OCI-LY1 (cell line): ENCODE results near the gene CIPC.

Experiments used
- H2AFZ ChIP-seq: fragments of 200-600 bp; sonication (generic), shearing (Covaris generic); 2 replicates; pipeline ENCODE4 v1.6.0; 2014; ENCODE audit warnings: antibody characterized with exemption, mild to moderate bottlenecking, low read length
- H3F3A ChIP-seq: fragments of 200-600 bp; sonication (generic), shearing (Covaris generic); 2 replicates; pipeline ENCODE4 v1.6.0; 2014; ENCODE audit warnings: mild to moderate bottlenecking, antibody characterized with exemption, low read length, moderate library complexity; ENCODE audit not compliant: insufficient read depth
- H3K27ac ChIP-seq: fragments of 200-600 bp; sonication (generic); 2 replicates; pipeline ENCODE4 v1.5.1; 2014; ENCODE audit warnings: low read length, mixed run types, mild to moderate bottlenecking, low read depth; ENCODE audit not compliant: poor library complexity, severe bottlenecking
- H3K27me3 ChIP-seq: fragments of 200-600 bp; sonication (generic); 2 replicates; pipeline ENCODE4 v1.6.0; 2014; ENCODE audit warnings: antibody characterized with exemption, mild to moderate bottlenecking, low read length, moderate library complexity; ENCODE audit not compliant: insufficient read depth
- H3K36me3 ChIP-seq: fragments of 200-600 bp; sonication (generic); 2 replicates; pipeline ENCODE4 v1.6.1; 2014; ENCODE audit warnings: mild to moderate bottlenecking, antibody characterized with exemption, low read length, moderate library complexity, mixed read lengths; ENCODE audit not compliant: insufficient read depth
- H3K4me1 ChIP-seq: fragments of 200-600 bp; sonication (generic); 2 replicates; pipeline ENCODE4 v1.5.1; 2014; ENCODE audit warnings: mild to moderate bottlenecking, low read length, moderate library complexity; ENCODE audit not compliant: insufficient read depth, severe bottlenecking
- H3K4me2 ChIP-seq: fragments of 200-600 bp; sonication (generic), shearing (Covaris generic); 2 replicates; pipeline ENCODE4 v1.6.1; 2014; ENCODE audit warnings: low read length
- H3K4me3 ChIP-seq: fragments of 200-600 bp; sonication (generic); 2 replicates; pipeline ENCODE4 v1.5.1; 2014; ENCODE audit warnings: low read length, low read depth, mild to moderate bottlenecking, mixed read lengths; ENCODE audit not compliant: poor library complexity, severe bottlenecking
- H3K79me2 ChIP-seq: fragments of 200-600 bp; shearing (Covaris generic); 2 replicates; pipeline ENCODE4 v1.6.1; 2016; ENCODE audit warnings: mixed run types, low read length, mixed read lengths; ENCODE audit not compliant: insufficient read depth
- H3K9ac ChIP-seq: fragments of 200-600 bp; sonication (generic), shearing (Covaris generic); 2 replicates; pipeline ENCODE4 v1.6.1; 2014; ENCODE audit warnings: mild to moderate bottlenecking, low read length, mixed read lengths
- H3K9me2 ChIP-seq: fragments of 200-600 bp; sonication (generic), shearing (Covaris generic); 2 replicates; pipeline ENCODE4 v1.6.1; 2014; ENCODE audit warnings: low read depth, mild to moderate bottlenecking, low read length, mixed read lengths
- H3K9me3 ChIP-seq: fragments of 200-600 bp; shearing (Covaris generic); 2 replicates; pipeline ENCODE4 v1.6.1; 2014; ENCODE audit warnings: low read length, mixed read lengths
- H4K20me1 ChIP-seq: fragments of 200-600 bp; sonication (generic), shearing (Covaris generic); 2 replicates; pipeline ENCODE4 v1.6.0; 2016; ENCODE audit warnings: mild to moderate bottlenecking, low read length; ENCODE audit not compliant: insufficient read depth
- CTCF ChIP-seq: fragments of 200-600 bp; sonication (generic), shearing (Covaris generic); IDR thresholded peaks from 2 replicates; pipeline ENCODE4 v1.5.1; 2017; ENCODE audit warnings: mild to moderate bottlenecking, antibody characterized with exemption, low read length, moderate library complexity, mixed read lengths
- EZH2 ChIP-seq: fragments of 200-600 bp; sonication (generic), shearing (Covaris generic); IDR thresholded peaks from 2 replicates; pipeline ENCODE4 v1.8.0; 2017; ENCODE audit warnings: borderline replicate concordance, mixed run types, mild to moderate bottlenecking, antibody characterized with exemption, low read length, moderate library complexity, mixed read lengths

Gene CIPC

GRCh38 chr14:77145975-77146740 is 48.1 kb downstream of the CIPC start:
- Histone ChIP-seq H3K9me3 (no peaks in the 10 kb centered on the region), H3K27ac (no peak overlapping the region), H3K9me2 (no peaks in the 10 kb centered on the region), H3K79me2 (no peaks in the 10 kb centered on the region), H2AFZ (no peak overlapping the region), H3K36me3 (no peaks in the 10 kb centered on the region), H4K20me1 (no peaks in the 10 kb centered on the region), H3K27me3 (no peaks in the 10 kb centered on the region), H3K4me1 (no peaks in the 10 kb centered on the region), H3K4me3 (no peak overlapping the region), H3F3A (no peaks in the 10 kb centered on the region), H3K4me2 (no peak overlapping the region), H3K9ac (no peak overlapping the region)
- no peak for TF ChIP-seq EZH2
- TF ChIP-seq CTCF, result no peak

- Histone ChIP-seq H3K27me3 (no peaks in the 10 kb centered on the region), H4K20me1 (no peaks in the 10 kb centered on the region), H3K4me3 (no peak overlapping the region), H3K4me2 (no peak overlapping the region), H3K36me3 (no peaks in the 10 kb centered on the region), H3K4me1 (no peaks in the 10 kb centered on the region), H2AFZ (no peak overlapping the region), H3K9ac (no peak overlapping the region), H3K9me2 (no peaks in the 10 kb centered on the region), H3K79me2 (no peaks in the 10 kb centered on the region), H3K27ac (no peak overlapping the region), H3F3A (no peaks in the 10 kb centered on the region), H3K9me3 (no peaks in the 10 kb centered on the region)
- TF ChIP-seq CTCF (no peak), EZH2 (no peak)
Measured at GRCh38 chr14:77148510-77149231, 50.6 kb downstream of the CIPC start.

- no peaks in the 10 kb centered on the region for H3K9me2 ChIP-seq
- H3K4me1 ChIP-seq, result no peaks in the 10 kb centered on the region
- H3K36me3 ChIP-seq, result no peaks in the 10 kb centered on the region
- no peak overlapping the region for H3K4me2 ChIP-seq
- H3K27ac ChIP-seq, result no peak overlapping the region
- H3K79me2 ChIP-seq, result no peaks in the 10 kb centered on the region
- no peaks in the 10 kb centered on the region for H3K9me3 ChIP-seq
- no peak overlapping the region for H3K4me3 ChIP-seq
- H3F3A ChIP-seq, result no peaks in the 10 kb centered on the region
- TF ChIP-seq EZH2 (no peak), CTCF (peak; percentile 72)
- H4K20me1 ChIP-seq, result no peaks in the 10 kb centered on the region
- no peak overlapping the region for H2AFZ ChIP-seq
- H3K27me3 ChIP-seq, result no peaks in the 10 kb centered on the region
- H3K9ac ChIP-seq, result no peak overlapping the region
Measured at GRCh38 chr14:77151245-77151644, 53.2 kb downstream of the CIPC start.
